ENCODE measurements around the gene FBXW8. TPM values are rescaled to one million over a fixed set of nuclear protein-coding genes. Genes with fewer than 3 reads are reported as not detected.

The FBXW8 gene
- total and polyA plus RNA-seq, 2 donors (not counting 1 experiment from before 2014, with no cell fraction given): 12.1 to 23.5 TPM

- H3K4me3 ChIP-seq (ENCODE audit: control extremely low read depth in 1 of 5, extremely low read depth in 1 of 5, insufficient read depth in 1 of 5, low read depth in 2 of 5, low read length in 4 of 5): no peak overlapping the region
- CTCF ChIA-PET: no interaction called here
- H3K4me3 Mint-ChIP-seq: no peak overlapping the region
Observed at GRCh38 chr12:117017807-117018206, 107.1 kb downstream of the FBXW8 start.

GRCh38 chr12:117018276-117018675 is 107.5 kb downstream of the FBXW8 start:
- WGBS (ENCODE audit: insufficient coverage): 99% methylated on average over 12 of the region's 14 CpGs
- POLR2A ChIA-PET: no interaction called here
- H3K4me3 ChIP-seq (ENCODE audit: control extremely low read depth in 1 of 5, extremely low read depth in 1 of 5, insufficient read depth in 1 of 5, low read depth in 2 of 5, low read length in 4 of 5): no peak overlapping the region

More at GRCh38 chr12:117017807-117018206, 107.1 kb downstream of the FBXW8 start:
- intact Hi-C loops (cut with micrococcal nuclease): no loop called here
- Histone ChIP-seq H2AFZ (ENCODE audit: insufficient read depth, low read depth, low read length, poor library complexity, severe bottlenecking) (no peak overlapping the region), H3K9ac (ENCODE audit: low read length) (no peak overlapping the region), H3K4me1 (ENCODE audit: control insufficient read depth in 2 of 2, insufficient read depth in 2 of 2, low read length in 2 of 2) (no peaks in the 10 kb centered on the region), H3K27me3 (replicated peaks in 1 of 4; ENCODE audit: control extremely low read depth in 1 of 4, control insufficient read depth in 3 of 4, insufficient read depth in 4 of 4, low read length in 3 of 4) (no peaks in the 10 kb centered on the region), H3K36me3 (replicated peaks in 1 of 2; ENCODE audit: control extremely low read depth in 1 of 2, control insufficient read depth in 1 of 2, extremely low read depth in 1 of 2, insufficient read depth in 2 of 2, low read length in 1 of 2) (peaks cover 20 to 45% of the 10 kb centered on the region in 2 experiments), H3K4me2 (replicated peaks; ENCODE audit: low read depth, low read length, poor library complexity, severe bottlenecking) (no peak overlapping the region), H3K9me3 (ENCODE audit: control extremely low read depth in 1 of 3, control insufficient read depth in 2 of 3, insufficient read depth in 1 of 3, low read length in 2 of 3) (peaks cover 3 to 13% (median 7%) of the 10 kb centered on the region in 3 donors), H4K20me1 (ENCODE audit: control insufficient read depth, insufficient read depth, low read length, poor library complexity, severe bottlenecking) (no peaks in the 10 kb centered on the region), H3K27ac (ENCODE audit: low read length in 2 of 2) (no peak overlapping the region), H3K79me2 (ENCODE audit: control insufficient read depth, insufficient read depth, low read length) (no peaks in the 10 kb centered on the region)
- Mint-ChIP-seq H3K27me3 (no peaks in the 10 kb centered on the region), H3K9me3 (ENCODE audit: insufficient read depth) (peaks cover 4% of the 10 kb centered on the region), H3K4me1 (no peaks in the 10 kb centered on the region), H3K27ac (no peak overlapping the region)
- WGBS (ENCODE audit: insufficient coverage): 96% methylated on average over 4 of the region's 9 CpGs
- no peak for ATAC-seq (ENCODE audit: low read depth)
- TF ChIP-seq, protein P1, sequence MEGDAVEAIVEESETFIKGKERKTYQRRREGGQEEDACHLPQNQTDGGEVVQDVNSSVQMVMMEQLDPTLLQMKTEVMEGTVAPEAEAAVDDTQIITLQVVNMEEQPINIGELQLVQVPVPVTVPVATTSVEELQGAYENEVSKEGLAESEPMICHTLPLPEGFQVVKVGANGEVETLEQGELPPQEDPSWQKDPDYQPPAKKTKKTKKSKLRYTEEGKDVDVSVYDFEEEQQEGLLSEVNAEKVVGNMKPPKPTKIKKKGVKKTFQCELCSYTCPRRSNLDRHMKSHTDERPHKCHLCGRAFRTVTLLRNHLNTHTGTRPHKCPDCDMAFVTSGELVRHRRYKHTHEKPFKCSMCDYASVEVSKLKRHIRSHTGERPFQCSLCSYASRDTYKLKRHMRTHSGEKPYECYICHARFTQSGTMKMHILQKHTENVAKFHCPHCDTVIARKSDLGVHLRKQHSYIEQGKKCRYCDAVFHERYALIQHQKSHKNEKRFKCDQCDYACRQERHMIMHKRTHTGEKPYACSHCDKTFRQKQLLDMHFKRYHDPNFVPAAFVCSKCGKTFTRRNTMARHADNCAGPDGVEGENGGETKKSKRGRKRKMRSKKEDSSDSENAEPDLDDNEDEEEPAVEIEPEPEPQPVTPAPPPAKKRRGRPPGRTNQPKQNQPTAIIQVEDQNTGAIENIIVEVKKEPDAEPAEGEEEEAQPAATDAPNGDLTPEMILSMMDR (IDR thresholded peaks at IDR 0.05): no peak
- TF ChIP-seq EZH2 (IDR thresholded peaks at IDR 0.05; ENCODE audit: borderline replicate concordance, insufficient read depth, low read depth, low read length, poor library complexity, severe bottlenecking): no peak
- no peak for DNase-seq
- POLR2A ChIA-PET: no interaction called here

More at GRCh38 chr12:117018276-117018675, 107.5 kb downstream of the FBXW8 start:
- H3K4me1 ChIP-seq (ENCODE audit: control insufficient read depth in 2 of 2, insufficient read depth in 2 of 2, low read length in 2 of 2): no peaks in the 10 kb centered on the region
- no peak overlapping the region for H3K4me3 Mint-ChIP-seq
- H3K27me3 ChIP-seq (replicated peaks in 1 of 4; ENCODE audit: control extremely low read depth in 1 of 4, control insufficient read depth in 3 of 4, insufficient read depth in 4 of 4, low read length in 3 of 4): no peaks in the 10 kb centered on the region
- no peak for TF ChIP-seq EZH2 (IDR thresholded peaks at IDR 0.05; ENCODE audit: borderline replicate concordance, insufficient read depth, low read depth, low read length, poor library complexity, severe bottlenecking)
- TF ChIP-seq, protein P1 (IDR thresholded peaks at IDR 0.05): no peak
- no peak overlapping the region for H3K4me2 ChIP-seq (replicated peaks; ENCODE audit: low read depth, low read length, poor library complexity, severe bottlenecking)
- H3K9ac ChIP-seq (ENCODE audit: low read length): no peak overlapping the region
- H3K27me3 Mint-ChIP-seq: no peaks in the 10 kb centered on the region
- peaks cover 3 to 10% (median 7%) of the 10 kb centered on the region in 3 donors for H3K9me3 ChIP-seq (ENCODE audit: control extremely low read depth in 1 of 3, control insufficient read depth in 2 of 3, insufficient read depth in 1 of 3, low read length in 2 of 3)
- H3K27ac ChIP-seq (ENCODE audit: low read length in 2 of 2): no peak overlapping the region
- CTCF ChIA-PET: no interaction called here
- H4K20me1 ChIP-seq (ENCODE audit: control insufficient read depth, insufficient read depth, low read length, poor library complexity, severe bottlenecking): no peaks in the 10 kb centered on the region
- peaks cover 4% of the 10 kb centered on the region for H3K9me3 Mint-ChIP-seq (ENCODE audit: insufficient read depth)
- no peak overlapping the region for H3K27ac Mint-ChIP-seq
- no peak for ATAC-seq (ENCODE audit: low read depth)
- no peaks in the 10 kb centered on the region for H3K4me1 Mint-ChIP-seq
- DNase-seq: no peak
- peaks cover 20 to 45% of the 10 kb centered on the region in 2 experiments for H3K36me3 ChIP-seq (replicated peaks in 1 of 2; ENCODE audit: control extremely low read depth in 1 of 2, control insufficient read depth in 1 of 2, extremely low read depth in 1 of 2, insufficient read depth in 2 of 2, low read length in 1 of 2)
- H3K79me2 ChIP-seq (ENCODE audit: control insufficient read depth, insufficient read depth, low read length): no peaks in the 10 kb centered on the region
- no peak overlapping the region for H2AFZ ChIP-seq (ENCODE audit: insufficient read depth, low read depth, low read length, poor library complexity, severe bottlenecking)
- intact Hi-C loops (cut with micrococcal nuclease): no loop called here
